Hepatocyte (in vitro differentiated cells): Measurements from ENCODE around the gene TBL1Y. TPM values are rescaled to one million over a fixed set of nuclear protein-coding genes. Genes with fewer than 3 reads are reported as not detected.

Experiments used
- DNase-seq: peaks from one replicate; pipeline ENCODE4 v3.0.0-alpha.2; 2016; ENCODE audit warnings: low spot score
- H2AFZ ChIP-seq: fragments of 200-600 bp; sonication (generic); 2 replicates; pipeline ENCODE4 v1.6.0; 2016; ENCODE audit warnings: antibody characterized with exemption, mild to moderate bottlenecking
- H3K27ac ChIP-seq: fragments of 200-600 bp; sonication (generic); 2 replicates; pipeline ENCODE4 v1.5.1; 2016; ENCODE audit warnings: mild to moderate bottlenecking
- H3K27me3 ChIP-seq: fragments of 200-600 bp; sonication (generic); 2 replicates; pipeline ENCODE4 v1.6.1; 2016
- H3K36me3 ChIP-seq: fragments of 200-600 bp; sonication (generic); replicated peaks from 2 replicates; pipeline ENCODE4 v1.5.1; 2016; ENCODE audit warnings: low read depth; ENCODE audit not compliant: insufficient read depth
- H3K4me1 ChIP-seq: fragments of 200-600 bp; sonication (generic); 2 replicates; pipeline ENCODE4 v1.5.1; 2016; ENCODE audit warnings: mild to moderate bottlenecking, moderate library complexity; ENCODE audit not compliant: insufficient read depth
- H3K4me2 ChIP-seq: fragments of 200-600 bp; sonication (generic); 2 replicates; pipeline ENCODE4 v1.6.0; 2016
- H3K4me3 ChIP-seq: fragments of 200-600 bp; sonication (generic); 2 replicates; pipeline ENCODE4 v1.5.1; 2016; ENCODE audit warnings: mild to moderate bottlenecking
- H3K79me2 ChIP-seq: fragments of 200-600 bp; sonication (generic); 2 replicates; pipeline ENCODE4 v1.6.0; 2017; ENCODE audit warnings: mild to moderate bottlenecking
- H3K9me2 ChIP-seq: fragments of 200-600 bp; sonication (generic); replicated peaks from 2 replicates; pipeline ENCODE4 v1.6.0; 2017; ENCODE audit warnings: mild to moderate bottlenecking; ENCODE audit not compliant: insufficient read depth
- H3K9me3 ChIP-seq: fragments of 200-600 bp; sonication (generic); 2 replicates; pipeline ENCODE4 v1.5.1; 2016; ENCODE audit warnings: low read depth, mild to moderate bottlenecking
- H4K20me1 ChIP-seq: fragments of 200-600 bp; sonication (generic); 2 replicates; pipeline ENCODE4 v1.6.0; 2016; ENCODE audit warnings: mild to moderate bottlenecking; ENCODE audit not compliant: insufficient read depth, poor library complexity, severe bottlenecking
- CTCF ChIP-seq: fragments of 200-600 bp; sonication (generic); IDR thresholded peaks from 2 replicates; pipeline ENCODE4 v1.5.1; 2016; ENCODE audit warnings: antibody characterized with exemption, mild to moderate bottlenecking; ENCODE audit not compliant: poor library complexity
- EZH2 ChIP-seq: fragments of 200-600 bp; sonication (generic); IDR thresholded peaks from 2 replicates; pipeline ENCODE4 v1.6.1; 2016; ENCODE audit warnings: antibody characterized with exemption, mild to moderate bottlenecking, borderline replicate concordance
- EZH2phosphoT487 ChIP-seq: fragments of 200-600 bp; sonication (generic); IDR thresholded peaks from one replicate; pipeline ENCODE4 v1.6.1; 2018; ENCODE audit warnings: antibody characterized with exemption, mild to moderate bottlenecking, low read depth, moderate library complexity; ENCODE audit not compliant: unreplicated experiment, severe bottlenecking
- WGBS: methylation state at CpG from one replicate; pipeline ENCODE4 v1.1.6; 2016; ENCODE audit warnings: low lambda C conversion rate; ENCODE audit errors: missing lambda C conversion rate; 5-methylcytosine and 5-hydroxymethylcytosine counted together
- polyA plus RNA-seq: library from polyadenylated mRNA; unstranded; fragments of >200 nt; fragmentation: Nextera tagmentation; extraction: Ambion mirVana; gene quantifications from 2 replicates; pipeline ENCODE4 v1.2.1, GENCODE V29; 2016
- total RNA-seq: library from RNA; depleted of rRNA; stranded (reverse); fragments of >200 nt; gene quantifications from 2 replicates; pipeline ENCODE4 v1.2.3, GENCODE V29; 2014

TBL1Y gene
- total and polyA plus RNA-seq, 2 experiments from 2014 or later = not detected

DNA sequence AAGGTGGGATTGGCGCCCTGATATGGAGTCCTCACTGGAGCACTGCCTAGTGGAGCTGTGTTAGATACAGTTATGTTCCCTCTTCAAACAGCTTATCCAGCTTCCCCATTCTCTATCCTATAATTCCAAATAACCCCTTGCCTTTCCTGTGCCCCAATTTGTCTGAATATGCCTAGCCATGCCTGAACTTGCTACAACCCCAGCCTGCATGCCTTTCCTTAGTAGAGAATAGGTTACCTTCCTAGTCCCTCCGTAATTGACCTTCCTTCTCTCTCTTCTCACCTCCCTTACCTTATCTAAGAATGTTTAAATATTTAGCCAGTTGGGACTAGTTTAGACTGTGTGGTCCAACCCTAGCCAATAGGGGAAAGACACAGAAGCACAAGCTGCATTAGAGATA, 102.6 kb downstream of the TBL1Y start:
- Histone ChIP-seq H3K4me3 (no peak overlapping the region), H2AFZ (no peak overlapping the region), H3K4me1 (no peaks in the 10 kb centered on the region), H3K79me2 (no peaks in the 10 kb centered on the region), H3K9me3 (no peaks in the 10 kb centered on the region), H3K27me3 (no peaks in the 10 kb centered on the region), H4K20me1 (no peaks in the 10 kb centered on the region), H3K36me3 (no peaks in the 10 kb centered on the region), H3K9me2 (no peaks in the 10 kb centered on the region), H3K4me2 (no peak overlapping the region), H3K27ac (no peak overlapping the region)
- WGBS = no CpG with 5 or more reads among the region's 2 CpGs
- no peak for DNase-seq
- TF ChIP-seq EZH2 = no peak
- TF ChIP-seq CTCF = no peak
- no peak for TF ChIP-seq EZH2phosphoT487

DNA sequence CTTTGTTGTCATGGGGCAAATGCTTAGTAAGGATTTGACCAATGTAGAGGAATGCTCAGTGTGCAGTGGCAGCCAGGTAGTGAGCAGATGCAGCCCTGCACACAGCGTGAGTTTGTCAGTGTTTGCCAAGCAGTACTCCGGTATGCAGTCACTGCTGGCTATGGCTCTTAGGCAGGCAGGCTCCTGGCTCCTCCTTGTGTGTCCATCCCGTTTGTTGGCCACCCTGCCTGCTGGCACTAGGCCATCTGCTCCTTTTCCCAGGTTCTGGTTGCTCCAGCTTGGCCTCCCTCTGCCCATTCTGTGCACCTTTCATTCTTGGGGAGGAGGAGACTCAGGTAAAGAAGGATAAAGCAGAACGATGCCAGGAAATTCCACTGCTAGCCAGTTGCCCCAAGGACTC, 106.0 kb downstream of the TBL1Y start:
- no CpG with 5 or more reads among the region's 4 CpGs for WGBS
- H3K36me3 ChIP-seq = no peaks in the 10 kb centered on the region
- no peaks in the 10 kb centered on the region for H4K20me1 ChIP-seq
- no peak overlapping the region for H3K4me3 ChIP-seq
- no peaks in the 10 kb centered on the region for H3K9me3 ChIP-seq
- H2AFZ ChIP-seq = no peak overlapping the region
- H3K27ac ChIP-seq = no peak overlapping the region
- H3K4me2 ChIP-seq = no peak overlapping the region
- TF ChIP-seq EZH2 (no peak), CTCF (no peak)
- H3K27me3 ChIP-seq = no peaks in the 10 kb centered on the region
- H3K79me2 ChIP-seq = no peaks in the 10 kb centered on the region
- H3K4me1 ChIP-seq = no peaks in the 10 kb centered on the region
- no peaks in the 10 kb centered on the region for H3K9me2 ChIP-seq
- no peak for DNase-seq

GRCh38 chrY:7017244-7018080, 107.0 kb downstream of the TBL1Y start:
- no CpG with 5 or more reads among the region's 6 CpGs for WGBS
- H4K20me1 ChIP-seq = no peaks in the 10 kb centered on the region
- TF ChIP-seq CTCF = no peak
- TF ChIP-seq EZH2phosphoT487 = no peak
- TF ChIP-seq EZH2 = no peak

DNA sequence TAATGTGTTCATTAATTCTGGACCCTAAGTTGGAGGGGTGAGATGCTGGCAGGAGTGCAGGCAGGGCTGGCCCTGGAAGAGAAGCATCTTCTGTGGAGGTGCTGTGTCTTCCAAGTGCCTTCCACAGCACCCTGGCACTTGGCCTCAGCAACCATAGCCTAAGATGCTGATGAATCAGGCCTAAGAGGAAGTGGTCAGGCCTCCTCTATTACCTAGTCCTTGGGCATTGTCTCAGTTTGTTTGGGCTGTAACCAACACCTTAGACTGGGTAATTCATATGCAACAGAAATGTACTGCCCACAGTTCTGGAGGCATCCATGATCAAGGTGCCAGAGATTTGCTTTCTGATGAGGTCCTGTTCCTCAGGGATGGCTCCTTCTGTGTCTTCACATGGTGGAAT, 128.5 kb downstream of the TBL1Y start:
- H4K20me1 ChIP-seq = no peaks in the 10 kb centered on the region

More at GRCh38 chrY:7017244-7018080, 107.0 kb downstream of the TBL1Y start:
- no peaks in the 10 kb centered on the region for H3K79me2 ChIP-seq
- H3K27me3 ChIP-seq = no peaks in the 10 kb centered on the region
- H3K36me3 ChIP-seq = no peaks in the 10 kb centered on the region
- H3K4me1 ChIP-seq = no peaks in the 10 kb centered on the region
- no peak overlapping the region for H3K27ac ChIP-seq
- no peak overlapping the region for H3K4me2 ChIP-seq
- no peaks in the 10 kb centered on the region for H3K9me2 ChIP-seq
- H3K9me3 ChIP-seq = no peaks in the 10 kb centered on the region
- no peak for DNase-seq
- no peak overlapping the region for H3K4me3 ChIP-seq
- H2AFZ ChIP-seq = no peak overlapping the region

More for the DNA sequence above, 128.5 kb downstream of the TBL1Y start:
- Histone ChIP-seq H3K79me2 (no peaks in the 10 kb centered on the region), H3K27me3 (no peaks in the 10 kb centered on the region), H3K27ac (no peak overlapping the region), H3K4me1 (no peaks in the 10 kb centered on the region), H3K4me2 (no peak overlapping the region), H2AFZ (no peak overlapping the region), H3K36me3 (no peaks in the 10 kb centered on the region), H3K9me3 (no peaks in the 10 kb centered on the region), H3K4me3 (no peak overlapping the region), H3K9me2 (no peaks in the 10 kb centered on the region)
- no peak for DNase-seq
- TF ChIP-seq EZH2 (no peak), EZH2phosphoT487 (no peak)
